Keratinocyte (primary cell): ENCODE results near the gene UBE2O. TPM values are rescaled to one million over a fixed set of nuclear protein-coding genes. Genes with fewer than 3 reads are reported as not detected.
A peak's percentile ranks its signal among the peaks of the same experiment; 100 is the strongest.

ENCODE experiments used
- DNase-seq: peaks from one replicate; pipeline ENCODE4 v3.0.0-alpha.2; 2011; ENCODE audit warnings: low read depth, missing footprints, low spot score
- FAIRE-seq: peaks from 2 replicates; lab custom pipeline; 2011; peaks lifted over from hg19 to GRCh38; lab: Jason Lieb, UNC
- H2AFZ ChIP-seq: 2 replicates; pipeline ENCODE4 v1.6.0; 2012; ENCODE audit warnings: low read length, control low read depth, inconsistent platforms; ENCODE audit not compliant: control insufficient read depth
- H3K27ac ChIP-seq: 2 replicates; pipeline ENCODE4 v1.5.1; 2011; ENCODE audit warnings: low read length; ENCODE audit not compliant: control insufficient read depth, insufficient read depth
- H3K27me3 ChIP-seq: 3 replicates; pipeline ENCODE4 v1.6.0; 2011; ENCODE audit warnings: low read length; ENCODE audit not compliant: control insufficient read depth, insufficient read depth; ENCODE audit errors: extremely low read depth
- H3K36me3 ChIP-seq, 2 experiments: 2 replicates in 1 of 2; 3 replicates in 1 of 2; pipeline ENCODE4 v1.5.1; 2011; ENCODE audit warnings: low read length in 2 of 2, mild to moderate bottlenecking in 1 of 2; ENCODE audit not compliant: control insufficient read depth in 2 of 2, insufficient read depth in 2 of 2; ENCODE audit errors: extremely low read depth in 1 of 2
- H3K4me1 ChIP-seq: 3 replicates; pipeline ENCODE4 v1.5.1; 2011; ENCODE audit warnings: low read length; ENCODE audit not compliant: control insufficient read depth, insufficient read depth; ENCODE audit errors: extremely low read depth
- H3K4me2 ChIP-seq: 3 replicates; pipeline ENCODE4 v1.6.0; 2011; ENCODE audit warnings: low read depth, low read length; ENCODE audit not compliant: control insufficient read depth, insufficient read depth; ENCODE audit errors: extremely low read depth
- H3K4me3 ChIP-seq, 3 experiments: fragments of 200-600 bp in 1 of 3; sonication (generic) in 1 of 3; 2 replicates in 2 of 3; 3 replicates in 1 of 3; pipeline ENCODE4 v1.5.1; 2011 to 2016; ENCODE audit warnings: low read length in 3 of 3, mild to moderate bottlenecking in 3 of 3, control low read depth in 2 of 3, inconsistent platforms in 1 of 3, low read depth in 1 of 3, mixed read lengths in 1 of 3, mixed run types in 1 of 3, moderate library complexity in 1 of 3; ENCODE audit not compliant: control insufficient read depth in 2 of 3, insufficient read depth in 2 of 3; ENCODE audit errors: extremely low read depth in 1 of 3
- H3K79me2 ChIP-seq: 2 replicates; pipeline ENCODE4 v1.6.0; 2012; ENCODE audit warnings: low read length; ENCODE audit not compliant: control insufficient read depth, insufficient read depth
- H3K9ac ChIP-seq: 3 replicates; pipeline ENCODE4 v1.6.0; 2011; ENCODE audit warnings: low read length; ENCODE audit not compliant: control insufficient read depth, insufficient read depth; ENCODE audit errors: extremely low read depth
- H3K9me1 ChIP-seq: 3 replicates; pipeline ENCODE4 v1.6.0; 2011; ENCODE audit warnings: low read length; ENCODE audit not compliant: control insufficient read depth, insufficient read depth; ENCODE audit errors: extremely low read depth
- H3K9me3 ChIP-seq: 2 replicates; pipeline ENCODE4 v1.5.1; 2012; ENCODE audit warnings: low read depth, low read length; ENCODE audit not compliant: control insufficient read depth
- H4K20me1 ChIP-seq: 3 replicates; pipeline ENCODE4 v1.6.0; 2011; ENCODE audit warnings: low read length; ENCODE audit not compliant: control insufficient read depth, insufficient read depth; ENCODE audit errors: extremely low read depth
- CTCF ChIP-seq, 3 experiments: IDR thresholded peaks in 1 of 3; conservative IDR thresholded peaks in 1 of 3; optimal IDR thresholded peaks in 1 of 3; 2 replicates in 2 of 3; 3 replicates in 1 of 3; pipeline versions ENCODE3 to v1.5.1; 2011; ENCODE audit warnings: low read length in 3 of 3, mild to moderate bottlenecking in 3 of 3, moderate library complexity in 2 of 3, control low read depth in 1 of 3, inconsistent platforms in 1 of 3; ENCODE audit not compliant: insufficient read depth in 2 of 3; ENCODE audit errors: extremely low read depth in 1 of 3
- EZH2 ChIP-seq: IDR thresholded peaks from one replicate; pipeline ENCODE4 v1.6.1; 2012; ENCODE audit warnings: inconsistent platforms, mild to moderate bottlenecking, low read length, moderate library complexity
- dilution Hi-C: fragments of 300-500 bp; cut with MboI; formaldehyde crosslinking; loops from one replicate; pipeline ENCODE4 v1.7.0; 2020; ENCODE audit warnings: low sequenced_read_pairs; ENCODE audit not compliant: extremely low pct_ligation_motif_present
- polyA plus RNA-seq, 5 experiments: library from polyadenylated mRNA; depleted of rRNA in 3 of 5; stranded (reverse) in 3 of 5; stranded (forward) in 1 of 5; unstranded in 1 of 5; fragments of >200 nt; gene quantifications; 1 replicate in 1 of 5; 2 replicates in 3 of 5; 3 replicates in 1 of 5; pipeline versions ENCODE4 v1.2.1 to v1.2.3, GENCODE V29; 2011 to 2012; ENCODE audit warnings: missing spikeins in 2 of 5, low read depth in 1 of 5, low replicate concordance in 1 of 5

Gene UBE2O
- polyA plus RNA-seq, 1 donor (not counting 4 experiments of a cell fraction or from before 2014, with no cell fraction given) = 10.9 TPM

- Histone ChIP-seq H3K36me3 (no peaks in the 10 kb centered on the region), H3K4me2 (peak overlapping the region; percentile 94), H3K9me3 (no peaks in the 10 kb centered on the region), H2AFZ (peak overlapping the region; percentile 98), H4K20me1 (no peaks in the 10 kb centered on the region), H3K4me1 (peaks cover 16% of the 10 kb centered on the region), H3K27ac (peak overlapping the region; percentile 97), H3K79me2 (peaks cover 23% of the 10 kb centered on the region), H3K9me1 (no peaks in the 10 kb centered on the region), H3K27me3 (no peaks in the 10 kb centered on the region), H3K4me3 (peak overlapping the region; percentile 57 to 90 (median 79)), H3K9ac (peak overlapping the region; percentile 94)
- DNase-seq = no peak
- dilution Hi-C loops = no loop called here
- FAIRE-seq = no peak
- TF ChIP-seq EZH2 (no peak), CTCF (optimal IDR thresholded peaks at IDR 0.05 in 1 of 3, IDR thresholded peaks at IDR 0.05 in 1 of 3, conservative IDR thresholded peaks at IDR 0.05 in 1 of 3; ENCODE audit: extremely low read depth in 1 of 3, insufficient read depth in 2 of 3, low read length in 3 of 3) (no peak)
Measured at GRCh38 chr17:76354317-76354729, 98.6 kb downstream of the UBE2O start.

- peaks cover 16% of the 10 kb centered on the region for H3K4me1 ChIP-seq
- H3K27me3 ChIP-seq = no peaks in the 10 kb centered on the region
- no peaks in the 10 kb centered on the region for H3K9me1 ChIP-seq
- DNase-seq = peak; percentile 76
- peak within 1 kb of the TSS; percentile 57 to 90 (median 79) for H3K4me3 ChIP-seq
- H3K79me2 ChIP-seq = peaks cover 23% of the 10 kb centered on the region
- peak within 1 kb of the TSS; percentile 98 for H2AFZ ChIP-seq
- no peaks in the 10 kb centered on the region for H4K20me1 ChIP-seq
- H3K36me3 ChIP-seq = no peaks in the 10 kb centered on the region
- dilution Hi-C loops = no loop called here
- peak within 1 kb of the TSS; percentile 94 for H3K4me2 ChIP-seq
- peak within 1 kb of the TSS; percentile 97 for H3K27ac ChIP-seq
- FAIRE-seq = peak; percentile 39
- peak within 1 kb of the TSS; percentile 94 for H3K9ac ChIP-seq
- no peaks in the 10 kb centered on the region for H3K9me3 ChIP-seq
- TF ChIP-seq CTCF (optimal IDR thresholded peaks at IDR 0.05 in 1 of 3, IDR thresholded peaks at IDR 0.05 in 1 of 3, conservative IDR thresholded peaks at IDR 0.05 in 1 of 3; ENCODE audit: extremely low read depth in 1 of 3, insufficient read depth in 2 of 3, low read length in 3 of 3) (peak in 1 of 3 experiments; percentile 31), EZH2 (no peak)
Measured at GRCh38 chr17:76353599-76354316, 99.2 kb downstream of the UBE2O start, which contains the start of gene PRPSAP1. PRPSAP1 (minus strand) TSS chr17:76353916; CDS start chr17:76353703, 213 bp downstream.
